Peyer's patch (tissue), 4 donors: ENCODE results near the gene IDE.
"Not testable (repeated sequence)": the region's sequence is repeated elsewhere in the genome, so short reads cannot be mapped to it uniquely, and the experiment has no call there.

Experiments
- POLR2A ChIP-seq, 2 donors: fragments of 450-650 bp; IDR thresholded peaks; one replicate each; pipeline ENCODE4 v1.5.1; 2017; ENCODE audit warnings: antibody characterized with exemption in 2 of 2, mild to moderate bottlenecking in 2 of 2, moderate library complexity in 2 of 2
- TF ChIP-seq, protein P1 (sequence below), 6 experiments: fragments of 450-650 bp in 4 of 6; fragments of 200-600 bp in 2 of 6; sonication (generic) in 1 of 6; IDR thresholded peaks; one replicate each; pipeline ENCODE4 v1.5.1; 2017 to 2019; ENCODE audit warnings: antibody characterized with exemption in 6 of 6, mild to moderate bottlenecking in 3 of 6, moderate library complexity in 1 of 6

DNA sequence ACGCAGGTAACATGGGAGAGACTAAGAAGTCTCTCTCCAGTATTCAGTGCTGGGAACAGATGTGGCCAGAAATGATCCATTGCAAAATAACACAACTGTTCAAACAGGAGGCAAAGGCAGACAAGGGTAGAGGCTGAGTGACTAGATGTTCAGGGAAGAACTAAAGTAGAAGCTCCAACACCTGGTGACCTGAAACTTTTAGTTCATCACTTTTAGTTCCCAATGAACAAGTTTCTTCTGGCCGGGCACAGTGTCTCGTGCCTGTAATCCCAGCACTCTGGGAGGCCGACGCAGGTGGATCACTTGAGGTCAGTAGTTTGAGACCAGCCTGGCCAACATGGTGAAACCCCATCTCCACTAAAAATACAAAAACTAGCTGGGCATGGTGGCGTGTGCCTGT, 118.9 kb downstream of the IDE start:
- TF ChIP-seq POLR2A (IDR thresholded peaks at IDR 0.05) = not testable (repeated sequence)
- TF ChIP-seq, protein P1, sequence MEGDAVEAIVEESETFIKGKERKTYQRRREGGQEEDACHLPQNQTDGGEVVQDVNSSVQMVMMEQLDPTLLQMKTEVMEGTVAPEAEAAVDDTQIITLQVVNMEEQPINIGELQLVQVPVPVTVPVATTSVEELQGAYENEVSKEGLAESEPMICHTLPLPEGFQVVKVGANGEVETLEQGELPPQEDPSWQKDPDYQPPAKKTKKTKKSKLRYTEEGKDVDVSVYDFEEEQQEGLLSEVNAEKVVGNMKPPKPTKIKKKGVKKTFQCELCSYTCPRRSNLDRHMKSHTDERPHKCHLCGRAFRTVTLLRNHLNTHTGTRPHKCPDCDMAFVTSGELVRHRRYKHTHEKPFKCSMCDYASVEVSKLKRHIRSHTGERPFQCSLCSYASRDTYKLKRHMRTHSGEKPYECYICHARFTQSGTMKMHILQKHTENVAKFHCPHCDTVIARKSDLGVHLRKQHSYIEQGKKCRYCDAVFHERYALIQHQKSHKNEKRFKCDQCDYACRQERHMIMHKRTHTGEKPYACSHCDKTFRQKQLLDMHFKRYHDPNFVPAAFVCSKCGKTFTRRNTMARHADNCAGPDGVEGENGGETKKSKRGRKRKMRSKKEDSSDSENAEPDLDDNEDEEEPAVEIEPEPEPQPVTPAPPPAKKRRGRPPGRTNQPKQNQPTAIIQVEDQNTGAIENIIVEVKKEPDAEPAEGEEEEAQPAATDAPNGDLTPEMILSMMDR (IDR thresholded peaks at IDR 0.05) = not testable (repeated sequence)
